BJ (cell line): Measurements from ENCODE around the gene OR2A12. TPM values are rescaled to one million over a fixed set of nuclear protein-coding genes. Genes with fewer than 3 reads are reported as not detected.
"Not testable (repeated sequence)": the region's sequence is repeated elsewhere in the genome, so short reads cannot be mapped to it uniquely, and the experiment has no call there.

Experiments used
- CTCF ChIA-PET: fragments of 350-600 bp; formaldehyde crosslinking; extraction: SDS; loops from one replicate; lab custom pipeline; 2021; ENCODE audit warnings: antibody characterized with exemption, inconsistent platforms; lab: Yijun Ruan, JAX
- POLR2A ChIA-PET: fragments of 300-600 bp; sonication (Branson Sonifier 250); formaldehyde crosslinking; extraction: SDS; loops from one replicate; lab custom pipeline; 2021; ENCODE audit warnings: antibody characterized with exemption; lab: Charles Lee
- DNase-seq: peaks from one replicate; pipeline ENCODE4 v3.0.0-alpha.2; 2011; ENCODE audit warnings: low read depth
- H3K27me3 ChIP-seq: 2 replicates; pipeline ENCODE4 v1.6.0; 2011; ENCODE audit warnings: low read length; ENCODE audit not compliant: control insufficient read depth, insufficient read depth
- H3K36me3 ChIP-seq: 2 replicates; pipeline ENCODE4 v1.5.1; 2011; ENCODE audit warnings: low read length; ENCODE audit not compliant: control insufficient read depth, insufficient read depth
- H3K4me3 ChIP-seq: 2 replicates; pipeline ENCODE4 v1.5.1; 2011; ENCODE audit warnings: low read depth, mild to moderate bottlenecking, control low read depth, low read length
- CTCF ChIP-seq: IDR thresholded peaks from 2 replicates; pipeline ENCODE4 v1.5.1; 2011; ENCODE audit warnings: low read depth, mild to moderate bottlenecking, control low read depth, inconsistent platforms, low read length, moderate library complexity; ENCODE audit not compliant: insufficient read depth
- polyA plus RNA-seq: library from polyadenylated mRNA; depleted of rRNA; stranded (reverse); fragments of >200 nt; gene quantifications from 2 replicates; pipeline ENCODE4 v1.2.3, GENCODE V29; 2011

Gene OR2A12
- polyA plus RNA-seq, 1 experiment = not detected

- CTCF ChIA-PET = interaction anchor here (2.0 kb wide), 1 partner anchor 18 kb away, joined by 7 read pairs; no protein-coding TSS in a partner anchor
- no peaks in the 10 kb centered on the region for H3K36me3 ChIP-seq
- no peaks in the 10 kb centered on the region for H3K27me3 ChIP-seq
- TF ChIP-seq CTCF = no peak
- no peak for DNase-seq
- no peak overlapping the region for H3K4me3 ChIP-seq
- POLR2A ChIA-PET = no interaction called here
These were observed 24.2 kb downstream of the OR2A12 start for GRCh38 chr7:144110272-144110671.

GRCh38 chr7:144113651-144114050, 27.6 kb downstream of the OR2A12 start:
- Histone ChIP-seq H3K27me3 (no peaks in the 10 kb centered on the region), H3K36me3 (no peaks in the 10 kb centered on the region), H3K4me3 (no peak overlapping the region)
- ChIA-PET CTCF (interaction anchor here (0.9 kb wide), 1 partner anchor 19 kb away, joined by 3 read pairs; no protein-coding TSS in a partner anchor), POLR2A (no interaction called here)
- DNase-seq = no peak
- TF ChIP-seq CTCF = no peak

GRCh38 chr7:144118341-144118740, 32.3 kb downstream of the OR2A12 start:
- no peak for DNase-seq
- ChIA-PET CTCF (interaction anchor here (1.8 kb wide), 1 partner anchor 10 kb away, joined by 7 read pairs; no protein-coding TSS in a partner anchor), POLR2A (no interaction called here)
- Histone ChIP-seq H3K27me3 (no peaks in the 10 kb centered on the region), H3K4me3 (no peak overlapping the region), H3K36me3 (no peaks in the 10 kb centered on the region)
- no peak for TF ChIP-seq CTCF

- no peaks in the 10 kb centered on the region for H3K27me3 ChIP-seq
- H3K36me3 ChIP-seq = no peaks in the 10 kb centered on the region
- TF ChIP-seq CTCF = no peak
- no peak for DNase-seq
- POLR2A ChIA-PET = no interaction called here
- no peak within 1 kb of the TSS for H3K4me3 ChIP-seq
- CTCF ChIA-PET = no interaction called here
These were observed 36.8 kb downstream of the OR2A12 start, which contains the start of gene OR2A14 for GRCh38 chr7:144122876-144123275. Gene OR2A14 (plus strand): TSS chr7:144123176. CDS start chr7:144129113, 5,937 bp downstream.

GRCh38 chr7:144127714-144128334, 41.7 kb downstream of the OR2A12 start:
- peak; percentile 9 for DNase-seq
- Histone ChIP-seq H3K4me3 (no peak overlapping the region), H3K27me3 (no peaks in the 10 kb centered on the region), H3K36me3 (no peaks in the 10 kb centered on the region)
- ChIA-PET POLR2A (no interaction called here), CTCF (interaction anchor here (0.6 to 1.7 kb wide), 15 partner anchors 9 to 898 kb away, joined by 3 to 12 read pairs (median 4); partner anchors contain the start of gene OR6B1)
- peak; percentile 90 for TF ChIP-seq CTCF

GRCh38 chr7:144129601-144130000, 43.5 kb downstream of the OR2A12 start:
- H3K27me3 ChIP-seq, POLR2A ChIA-PET, H3K4me3 ChIP-seq, H3K36me3 ChIP-seq, CTCF ChIA-PET, DNase-seq: not testable (repeated sequence)
